Liver (tissue), 9 donors: ENCODE data around the gene PPARD. TPM values are rescaled to one million over a fixed set of nuclear protein-coding genes. Genes with fewer than 3 reads are reported as not detected.

Experiments used
- DNase-seq: peaks from one replicate; pipeline ENCODE4 v3.0.0-alpha.2; 2017; ENCODE audit warnings: low spot score
- H3K27ac ChIP-seq, 2 donors: one replicate each; pipeline ENCODE4 v1.7.0; 2013; ENCODE audit warnings: inconsistent platforms in 2 of 2, low read length in 2 of 2, control low read depth in 1 of 2, low read depth in 1 of 2, mild to moderate bottlenecking in 1 of 2
- H3K27me3 ChIP-seq, 4 donors: one replicate each; pipeline versions ENCODE4 v1.6.1 to v1.7.0; 2013; ENCODE audit warnings: low read length in 3 of 4, inconsistent platforms in 1 of 4, mild to moderate bottlenecking in 1 of 4, moderate library complexity in 1 of 4; ENCODE audit not compliant: control insufficient read depth in 4 of 4, insufficient read depth in 4 of 4
- H3K36me3 ChIP-seq, 4 donors: one replicate each; pipeline versions ENCODE4 v1.6.1 to v1.7.0; 2013; ENCODE audit warnings: low read length in 3 of 4, mild to moderate bottlenecking in 3 of 4, low read depth in 1 of 4, moderate library complexity in 1 of 4; ENCODE audit not compliant: control insufficient read depth in 4 of 4, insufficient read depth in 3 of 4
- H3K4me1 ChIP-seq, 4 donors: one replicate each; pipeline versions ENCODE4 v1.6.1 to v1.7.0; 2013; ENCODE audit warnings: low read length in 3 of 4, mild to moderate bottlenecking in 3 of 4, moderate library complexity in 1 of 4; ENCODE audit not compliant: control insufficient read depth in 4 of 4, insufficient read depth in 4 of 4
- H3K4me3 ChIP-seq, 3 donors: one replicate each; pipeline versions ENCODE4 v1.6.1 to v1.7.0; 2013; ENCODE audit warnings: low read length in 3 of 3, control low read depth in 1 of 3, low read depth in 1 of 3, mild to moderate bottlenecking in 1 of 3
- H3K9ac ChIP-seq, 2 donors: one replicate each; pipeline ENCODE4 v1.7.0; 2013; ENCODE audit warnings: low read length in 2 of 2, mild to moderate bottlenecking in 2 of 2, moderate library complexity in 2 of 2, control low read depth in 1 of 2, low read depth in 1 of 2
- H3K9me3 ChIP-seq, 4 donors: one replicate each; pipeline versions ENCODE4 v1.6.1 to v1.7.0; 2013; ENCODE audit warnings: low read length in 3 of 4; ENCODE audit not compliant: control insufficient read depth in 4 of 4
- ATF3 ChIP-seq: IDR thresholded peaks from 2 replicates; pipeline ENCODE4 v1.6.1; 2016; ENCODE audit warnings: antibody characterized with exemption
- CTCF ChIP-seq: fragments of 150-350 bp; IDR thresholded peaks from 2 replicates; pipeline ENCODE4 v1.5.1; 2017; ENCODE audit warnings: improper control_type of control experiment, low read depth, low read length; ENCODE audit not compliant: missing input control
- EGR1 ChIP-seq, 2 donors: IDR thresholded peaks; 2 replicates each; pipeline ENCODE4 v1.6.1; 2016 to 2018; ENCODE audit warnings: antibody characterized with exemption in 2 of 2, low read depth in 2 of 2
- FOXA1 ChIP-seq: IDR thresholded peaks from 2 replicates; pipeline ENCODE4 v1.6.1; 2016; ENCODE audit warnings: antibody characterized with exemption
- FOXA2 ChIP-seq: IDR thresholded peaks from 2 replicates; pipeline ENCODE4 v1.6.1; 2016; ENCODE audit warnings: antibody characterized with exemption
- GABPA ChIP-seq, 2 donors: IDR thresholded peaks in 1 of 2; conservative IDR thresholded peaks in 1 of 2; 2 replicates each; pipeline ENCODE4 v1.6.1; 2016; ENCODE audit warnings: antibody characterized with exemption in 2 of 2, mild to moderate bottlenecking in 1 of 2, moderate library complexity in 1 of 2
- HNF4A ChIP-seq, 2 donors: conservative IDR thresholded peaks; 2 replicates each; pipeline ENCODE4 v1.6.1; 2016; ENCODE audit warnings: antibody characterized with exemption in 2 of 2, mild to moderate bottlenecking in 2 of 2
- HNF4G ChIP-seq: IDR thresholded peaks from 2 replicates; pipeline ENCODE4 v1.6.1; 2016; ENCODE audit warnings: antibody characterized with exemption
- JUND ChIP-seq, 2 donors: IDR thresholded peaks; 2 replicates each; pipeline ENCODE4 v1.6.1; 2016; ENCODE audit warnings: antibody characterized with exemption in 2 of 2
- MAX ChIP-seq: IDR thresholded peaks from 2 replicates; pipeline ENCODE4 v1.6.1; 2016; ENCODE audit warnings: antibody characterized with exemption
- NR2F2 ChIP-seq: IDR thresholded peaks from 2 replicates; pipeline ENCODE4 v1.6.1; 2016; ENCODE audit warnings: antibody characterized with exemption
- RAD21 ChIP-seq, 2 donors: IDR thresholded peaks; 2 replicates each; pipeline ENCODE4 v1.6.1; 2016; ENCODE audit warnings: antibody characterized with exemption in 2 of 2, mild to moderate bottlenecking in 2 of 2
- RXRA ChIP-seq, 2 donors: IDR thresholded peaks; 2 replicates each; pipeline ENCODE4 v1.6.1; 2017 to 2018; ENCODE audit warnings: antibody characterized with exemption in 2 of 2, mild to moderate bottlenecking in 1 of 2
- YY1 ChIP-seq: IDR thresholded peaks from 2 replicates; pipeline ENCODE4 v1.6.1; 2016; ENCODE audit warnings: antibody characterized with exemption, mild to moderate bottlenecking
- WGBS: extraction: QIAGEN DNeasy Blood & Tissue Kit; methylation state at CpG from one replicate; pipeline ENCODE4 v1.1.7; 2013; 5-methylcytosine and 5-hydroxymethylcytosine counted together
- polyA plus RNA-seq, 2 donors: library from polyadenylated mRNA; stranded (reverse) in 1 of 2; unstranded in 1 of 2; fragments of 200-250 nt in 1 of 2; fragments of >200 nt in 1 of 2; fragmentation: Nextera tagmentation in 1 of 2; extraction: Ambion mirVana in 1 of 2; gene quantifications; one replicate each; pipeline versions ENCODE4 v1.2.1 to v1.2.3, GENCODE V29; 2013 to 2015
- total RNA-seq, 2 donors: library from RNA; depleted of rRNA; stranded (reverse); fragments of >200 nt; gene quantifications; one replicate each; pipeline ENCODE4 v1.2.3, GENCODE V29; 2014
- TF ChIP-seq, protein P1 (sequence below): IDR thresholded peaks from 2 replicates; pipeline ENCODE4 v1.6.1; 2016; ENCODE audit warnings: antibody characterized with exemption, mild to moderate bottlenecking
- donor health status: healthy.
- donor health status: healthy.
- donor health status: healthy.
- donor health status: healthy.
- donor health status: healthy.

PPARD gene
- total and polyA plus RNA-seq, 4 donors, result 2.1 to 7.8 (median 5.1) TPM

- TF ChIP-seq, protein P1, sequence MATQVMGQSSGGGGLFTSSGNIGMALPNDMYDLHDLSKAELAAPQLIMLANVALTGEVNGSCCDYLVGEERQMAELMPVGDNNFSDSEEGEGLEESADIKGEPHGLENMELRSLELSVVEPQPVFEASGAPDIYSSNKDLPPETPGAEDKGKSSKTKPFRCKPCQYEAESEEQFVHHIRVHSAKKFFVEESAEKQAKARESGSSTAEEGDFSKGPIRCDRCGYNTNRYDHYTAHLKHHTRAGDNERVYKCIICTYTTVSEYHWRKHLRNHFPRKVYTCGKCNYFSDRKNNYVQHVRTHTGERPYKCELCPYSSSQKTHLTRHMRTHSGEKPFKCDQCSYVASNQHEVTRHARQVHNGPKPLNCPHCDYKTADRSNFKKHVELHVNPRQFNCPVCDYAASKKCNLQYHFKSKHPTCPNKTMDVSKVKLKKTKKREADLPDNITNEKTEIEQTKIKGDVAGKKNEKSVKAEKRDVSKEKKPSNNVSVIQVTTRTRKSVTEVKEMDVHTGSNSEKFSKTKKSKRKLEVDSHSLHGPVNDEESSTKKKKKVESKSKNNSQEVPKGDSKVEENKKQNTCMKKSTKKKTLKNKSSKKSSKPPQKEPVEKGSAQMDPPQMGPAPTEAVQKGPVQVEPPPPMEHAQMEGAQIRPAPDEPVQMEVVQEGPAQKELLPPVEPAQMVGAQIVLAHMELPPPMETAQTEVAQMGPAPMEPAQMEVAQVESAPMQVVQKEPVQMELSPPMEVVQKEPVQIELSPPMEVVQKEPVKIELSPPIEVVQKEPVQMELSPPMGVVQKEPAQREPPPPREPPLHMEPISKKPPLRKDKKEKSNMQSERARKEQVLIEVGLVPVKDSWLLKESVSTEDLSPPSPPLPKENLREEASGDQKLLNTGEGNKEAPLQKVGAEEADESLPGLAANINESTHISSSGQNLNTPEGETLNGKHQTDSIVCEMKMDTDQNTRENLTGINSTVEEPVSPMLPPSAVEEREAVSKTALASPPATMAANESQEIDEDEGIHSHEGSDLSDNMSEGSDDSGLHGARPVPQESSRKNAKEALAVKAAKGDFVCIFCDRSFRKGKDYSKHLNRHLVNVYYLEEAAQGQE, result no peak
- no peak for TF ChIP-seq MAX
- no peak for TF ChIP-seq HNF4G
- TF ChIP-seq HNF4A (conservative IDR thresholded peaks at IDR 0.05), result no peak
- no peak for TF ChIP-seq GABPA (IDR thresholded peaks at IDR 0.05 in 1 of 2, conservative IDR thresholded peaks at IDR 0.05 in 1 of 2)
- no peak for TF ChIP-seq FOXA1
These were observed 21.3 kb upstream of the PPARD start (continued) for GRCh38 chr6:35321091-35321490.

GRCh38 chr6:35327349-35328027, 14.9 kb upstream of the PPARD start:
- H3K9ac ChIP-seq, result no peak overlapping the region
- DNase-seq, result peak; percentile 53
- H3K4me3 ChIP-seq, result no peak overlapping the region
- H3K27ac ChIP-seq, result no peak overlapping the region
- peaks cover 0 to 5% (median 2%) of the 10 kb centered on the region in 4 donors for H3K4me1 ChIP-seq
- no peaks in the 10 kb centered on the region for H3K9me3 ChIP-seq
- WGBS, result 44% methylated on average over 7 of the region's 7 CpGs
- TF ChIP-seq CTCF (peak; percentile 67), YY1 (no peak), FOXA2 (no peak), RAD21 (IDR thresholded peaks at IDR 0.05) (peak; percentile 78 to 84), EGR1 (IDR thresholded peaks at IDR 0.05; ENCODE audit: low read depth in 2 of 2) (no peak), RXRA (IDR thresholded peaks at IDR 0.05) (no peak), NR2F2 (no peak)
- no peaks in the 10 kb centered on the region for H3K36me3 ChIP-seq
- no peaks in the 10 kb centered on the region for H3K27me3 ChIP-seq

GRCh38 chr6:35328108-35328723, 14.1 kb upstream of the PPARD start:
- H3K27me3 ChIP-seq, result no peaks in the 10 kb centered on the region

More at GRCh38 chr6:35328108-35328723, 14.1 kb upstream of the PPARD start:
- no peak for DNase-seq
- Histone ChIP-seq H3K4me1 (peaks cover 0 to 5% (median 2%) of the 10 kb centered on the region in 4 donors), H3K9me3 (no peaks in the 10 kb centered on the region), H3K27ac (no peak overlapping the region), H3K9ac (no peak overlapping the region), H3K36me3 (no peaks in the 10 kb centered on the region), H3K4me3 (no peak overlapping the region)
- WGBS, result 100% methylated on average over 1 of the region's 1 CpG
- TF ChIP-seq NR2F2 (no peak), GABPA (IDR thresholded peaks at IDR 0.05 in 1 of 2, conservative IDR thresholded peaks at IDR 0.05 in 1 of 2) (no peak), YY1 (no peak), JUND (IDR thresholded peaks at IDR 0.05) (no peak), ATF3 (no peak), HNF4A (conservative IDR thresholded peaks at IDR 0.05) (no peak), MAX (no peak), FOXA2 (no peak), FOXA1 (no peak), RAD21 (IDR thresholded peaks at IDR 0.05) (no peak), EGR1 (IDR thresholded peaks at IDR 0.05; ENCODE audit: low read depth in 2 of 2) (no peak), CTCF (no peak)
